Tibial artery (tissue), 4 donors: ENCODE results near the gene BLACAT1.

Experiments used
- DNase-seq, 2 donors: peaks; one replicate each; pipeline ENCODE4 v3.0.0-alpha.2; 2019
- H3K27ac ChIP-seq, 2 donors: fragments of 200-600 bp; sonication (generic) in 1 of 2; 1 replicate in 1 of 2; 2 replicates in 1 of 2; pipeline ENCODE4 v1.5.1; 2018 to 2019; ENCODE audit warnings: mild to moderate bottlenecking in 1 of 2
- H3K27me3 ChIP-seq, 2 donors: fragments of 200-600 bp; sonication (generic) in 1 of 2; one replicate each; pipeline versions ENCODE4 v1.5.1 to v1.6.0; 2016 to 2019
- H3K36me3 ChIP-seq, 3 donors: fragments of 200-600 bp; sonication (generic) in 2 of 3; one replicate each; pipeline ENCODE4 v1.5.1; 2016 to 2019; ENCODE audit warnings: mild to moderate bottlenecking in 2 of 3
- H3K4me1 ChIP-seq, 4 donors: fragments of 200-600 bp; sonication (generic) in 2 of 4; 1 replicate in 3 of 4; 2 replicates in 1 of 4; pipeline ENCODE4 v1.5.1; 2016 to 2019
- H3K4me3 ChIP-seq, 2 donors: fragments of 200-600 bp; sonication (generic) in 1 of 2; 1 replicate in 1 of 2; 2 replicates in 1 of 2; pipeline ENCODE4 v1.5.1; 2018 to 2019; ENCODE audit warnings: mild to moderate bottlenecking in 2 of 2
- H3K9me3 ChIP-seq, 3 donors: fragments of 200-600 bp; sonication (generic) in 1 of 3; one replicate each; pipeline ENCODE4 v1.5.1; 2016 to 2019
- intact Hi-C: fragments of 100-400 bp; cut with DNase I; formaldehyde crosslinking; loops from one replicate; pipeline ENCODE4 v1.15.0; 2023; ENCODE audit warnings: low total_unique reads
- TF ChIP-seq, protein P1 (sequence below), 2 experiments: fragments of 200-600 bp in 1 of 2; fragments of 450-650 bp in 1 of 2; IDR thresholded peaks; one replicate each; pipeline ENCODE4 v1.5.1; 2017 to 2019; ENCODE audit warnings: antibody characterized with exemption in 2 of 2, mild to moderate bottlenecking in 1 of 2, moderate library complexity in 1 of 2

BLACAT1 gene

DNA sequence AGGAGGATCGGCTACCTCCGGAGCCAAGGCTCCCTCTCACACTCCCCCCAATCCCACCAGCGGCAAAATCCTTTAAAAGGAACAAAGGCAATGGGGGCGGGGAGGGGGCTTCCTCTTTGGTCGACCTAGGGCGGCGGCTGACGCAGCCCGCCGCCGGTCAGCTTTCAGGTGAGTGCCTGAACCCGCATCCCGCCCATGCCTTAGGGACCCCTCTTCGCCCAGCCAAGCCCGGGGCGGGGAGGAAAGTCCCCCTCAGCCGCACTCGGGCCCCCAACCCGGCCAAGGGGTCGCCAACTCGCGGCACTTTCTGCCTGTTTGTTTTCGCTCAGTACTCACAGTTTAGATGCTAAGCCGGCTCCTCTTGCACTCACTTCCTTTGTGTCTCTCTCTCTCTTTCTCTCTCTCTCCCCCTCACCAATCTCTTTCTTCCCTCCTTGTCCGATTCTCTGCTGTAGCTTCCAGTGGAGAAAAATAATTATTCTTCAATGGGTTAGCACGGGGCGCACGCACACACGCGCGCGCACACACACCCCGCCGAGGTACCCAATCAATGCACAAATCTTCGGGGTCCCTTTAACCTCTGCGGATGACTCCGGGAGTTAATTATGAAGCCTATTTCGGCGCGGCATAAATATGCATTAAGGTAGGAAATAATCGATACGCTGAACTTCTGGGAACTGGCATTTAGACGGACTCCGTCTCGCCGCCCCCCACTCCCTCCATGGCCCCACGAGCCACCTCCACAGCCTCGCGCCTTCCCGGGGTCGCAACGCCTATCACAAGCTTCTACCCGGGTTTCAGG is at the start of gene BLACAT1:
Gene BLACAT1, minus strand, starts transcription at position 465 of the 802 bp plus-strand sequence.
- TF ChIP-seq, protein P1, sequence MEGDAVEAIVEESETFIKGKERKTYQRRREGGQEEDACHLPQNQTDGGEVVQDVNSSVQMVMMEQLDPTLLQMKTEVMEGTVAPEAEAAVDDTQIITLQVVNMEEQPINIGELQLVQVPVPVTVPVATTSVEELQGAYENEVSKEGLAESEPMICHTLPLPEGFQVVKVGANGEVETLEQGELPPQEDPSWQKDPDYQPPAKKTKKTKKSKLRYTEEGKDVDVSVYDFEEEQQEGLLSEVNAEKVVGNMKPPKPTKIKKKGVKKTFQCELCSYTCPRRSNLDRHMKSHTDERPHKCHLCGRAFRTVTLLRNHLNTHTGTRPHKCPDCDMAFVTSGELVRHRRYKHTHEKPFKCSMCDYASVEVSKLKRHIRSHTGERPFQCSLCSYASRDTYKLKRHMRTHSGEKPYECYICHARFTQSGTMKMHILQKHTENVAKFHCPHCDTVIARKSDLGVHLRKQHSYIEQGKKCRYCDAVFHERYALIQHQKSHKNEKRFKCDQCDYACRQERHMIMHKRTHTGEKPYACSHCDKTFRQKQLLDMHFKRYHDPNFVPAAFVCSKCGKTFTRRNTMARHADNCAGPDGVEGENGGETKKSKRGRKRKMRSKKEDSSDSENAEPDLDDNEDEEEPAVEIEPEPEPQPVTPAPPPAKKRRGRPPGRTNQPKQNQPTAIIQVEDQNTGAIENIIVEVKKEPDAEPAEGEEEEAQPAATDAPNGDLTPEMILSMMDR (IDR thresholded peaks at IDR 0.05): no peak
- Histone ChIP-seq H3K27me3 (peaks cover 0 to 98% of the 10 kb centered on the region in 2 donors), H3K36me3 (no peaks in the 10 kb centered on the region), H3K4me3 (peak within 1 kb of the TSS in 1 of 2 donors; percentile 15), H3K9me3 (no peaks in the 10 kb centered on the region), H3K27ac (no peak within 1 kb of the TSS), H3K4me1 (peaks cover 0 to 21% (median 20%) of the 10 kb centered on the region in 4 donors)
- no peak for DNase-seq
- intact Hi-C loops: no loop called here

- TF ChIP-seq, protein P1 (IDR thresholded peaks at IDR 0.05): peak in 1 of 2 experiments; percentile 25
- H3K4me3 ChIP-seq: peak overlapping the region; percentile 78 to 91
- H3K27ac ChIP-seq: peak overlapping the region; percentile 87 to 92
- peaks cover 0 to 47% (median 34%) of the 10 kb centered on the region in 4 donors for H3K4me1 ChIP-seq
- H3K27me3 ChIP-seq: no peaks in the 10 kb centered on the region
- H3K9me3 ChIP-seq: no peaks in the 10 kb centered on the region
- H3K36me3 ChIP-seq: no peaks in the 10 kb centered on the region
- no peak for DNase-seq
- intact Hi-C loops: no loop called here
These were observed 49.4 kb upstream of the BLACAT1 start for GRCh38 chr1:205505076-205505729.

DNA sequence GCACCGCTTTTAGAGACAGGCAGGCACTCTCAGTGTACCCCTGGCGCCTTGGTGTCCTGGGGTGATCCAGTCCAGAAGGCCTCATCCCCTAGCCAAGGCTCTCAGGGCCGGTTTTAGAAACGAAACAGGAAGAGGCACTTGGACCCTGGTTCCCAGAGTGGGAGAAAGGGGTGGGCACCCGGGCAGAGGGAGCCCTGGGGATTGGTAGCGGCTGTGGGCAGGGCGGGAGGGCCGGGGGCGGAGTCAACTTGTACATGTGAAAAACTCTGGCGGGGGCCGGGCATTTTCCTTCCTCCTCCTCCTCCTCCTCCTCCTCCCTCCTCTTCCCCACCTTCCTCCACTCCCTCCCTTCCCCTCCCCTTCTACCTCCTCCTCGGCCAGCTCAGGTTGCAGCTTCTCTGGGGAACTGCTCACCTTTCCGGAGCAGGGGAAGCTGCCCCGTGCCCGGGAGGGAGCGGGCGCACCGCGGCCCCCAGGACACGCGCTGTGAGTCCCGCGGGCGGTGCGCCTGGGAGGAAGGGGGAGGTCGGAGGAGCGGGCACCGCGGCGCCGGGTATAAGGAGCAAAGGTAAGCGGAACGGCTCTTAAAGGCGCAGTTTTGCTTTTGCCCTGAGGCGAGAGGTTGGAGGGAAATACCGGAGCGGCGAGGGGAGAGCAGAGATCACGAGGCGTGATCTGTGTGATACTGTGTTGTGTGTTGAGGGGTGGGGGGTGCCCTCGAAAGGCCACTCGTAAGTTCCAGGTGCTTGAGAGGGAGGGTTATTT is 48.6 kb upstream of the BLACAT1 start, which contains the start of gene CDK18:
Gene CDK18, plus strand, starts transcription at position 359 of the 765 bp plus-strand sequence. CDS start 18,499 bp downstream, outside the sequence.
- TF ChIP-seq, protein P1 (IDR thresholded peaks at IDR 0.05): no peak
- Histone ChIP-seq H3K27me3 (no peaks in the 10 kb centered on the region), H3K4me3 (peak within 1 kb of the TSS; percentile 78 to 91), H3K9me3 (no peaks in the 10 kb centered on the region), H3K27ac (peak within 1 kb of the TSS; percentile 87 to 92), H3K36me3 (no peaks in the 10 kb centered on the region), H3K4me1 (peaks cover 0 to 41% (median 28%) of the 10 kb centered on the region in 4 donors)
- intact Hi-C loops: no loop called here
- DNase-seq: peak; percentile 69 to 94

GRCh38 chr1:205502992-205503391 is 47.1 kb upstream of the BLACAT1 start:
- intact Hi-C loops: no loop called here
- no peaks in the 10 kb centered on the region for H3K36me3 ChIP-seq
- H3K27me3 ChIP-seq: no peaks in the 10 kb centered on the region
- H3K9me3 ChIP-seq: no peaks in the 10 kb centered on the region
- no peak for DNase-seq
- TF ChIP-seq, protein P1 (IDR thresholded peaks at IDR 0.05): no peak
- no peak overlapping the region for H3K27ac ChIP-seq
- peaks cover 0 to 37% (median 24%) of the 10 kb centered on the region in 4 donors for H3K4me1 ChIP-seq
- H3K4me3 ChIP-seq: no peak overlapping the region

GRCh38 chr1:205502111-205502810 is 46.4 kb upstream of the BLACAT1 start:
- H3K27me3 ChIP-seq: no peaks in the 10 kb centered on the region
- intact Hi-C loops: no loop called here
- DNase-seq: no peak
- no peaks in the 10 kb centered on the region for H3K9me3 ChIP-seq
- H3K4me1 ChIP-seq: peaks cover 0 to 37% (median 21%) of the 10 kb centered on the region in 4 donors
- H3K36me3 ChIP-seq: no peaks in the 10 kb centered on the region
- H3K4me3 ChIP-seq: no peak overlapping the region
- no peak overlapping the region for H3K27ac ChIP-seq
- TF ChIP-seq, protein P1 (IDR thresholded peaks at IDR 0.05): no peak
